ENCODE measurements around the gene ERCC6L2. TPM values are rescaled to one million over a fixed set of nuclear protein-coding genes. Genes with fewer than 3 reads are reported as not detected.
A peak's percentile ranks its signal among the peaks of the same experiment; 100 is the strongest.

ERCC6L2 gene
- total and polyA plus RNA-seq, 5 donors from 2014 or later, result 22.2 to 48.0 (median 38.8) TPM

- no peak for ATAC-seq (ENCODE audit: low read depth in 2 of 2)
- Histone ChIP-seq H3K4me1 (ENCODE audit: control insufficient read depth, insufficient read depth, low read length, poor library complexity, severe bottlenecking) (no peaks in the 10 kb centered on the region), H3K27me3 (ENCODE audit: control insufficient read depth, insufficient read depth, low read length) (no peaks in the 10 kb centered on the region), H3K36me3 (ENCODE audit: control insufficient read depth, insufficient read depth, low read length) (peaks cover 17% of the 10 kb centered on the region), H3K9me3 (ENCODE audit: control insufficient read depth in 2 of 2, low read length in 2 of 2) (no peaks in the 10 kb centered on the region), H3K4me3 (ENCODE audit: low read depth, low read length) (no peak overlapping the region), H3K27ac (ENCODE audit: insufficient read depth, low read length, poor library complexity, severe bottlenecking) (no peak overlapping the region)
- Mint-ChIP-seq H3K4me1 (peaks cover 0 to 6% (median 3%) of the 10 kb centered on the region in 4 donors), H3K27me3 (no peaks in the 10 kb centered on the region), H3K27ac (no peak overlapping the region), H3K36me3 (peaks cover 18% of the 10 kb centered on the region), H3K9me3 (peaks cover 0 to 3% (median 0%) of the 10 kb centered on the region in 7 donors), H3K4me3 (no peak overlapping the region)
- no peak for DNase-seq
Observed at GRCh38 chr9:95966306-95966705, 90.8 kb downstream of the ERCC6L2 start.

- no peaks in the 10 kb centered on the region for H3K27me3 Mint-ChIP-seq
- Histone ChIP-seq H3K36me3 (ENCODE audit: control insufficient read depth, insufficient read depth, low read length) (peaks cover 41% of the 10 kb centered on the region), H3K9me3 (ENCODE audit: control insufficient read depth in 2 of 2, low read length in 2 of 2) (no peaks in the 10 kb centered on the region), H3K27me3 (ENCODE audit: control insufficient read depth, insufficient read depth, low read length) (no peaks in the 10 kb centered on the region), H3K4me1 (ENCODE audit: control insufficient read depth, insufficient read depth, low read length, poor library complexity, severe bottlenecking) (no peaks in the 10 kb centered on the region), H3K4me3 (ENCODE audit: low read depth, low read length) (no peak overlapping the region), H3K27ac (ENCODE audit: insufficient read depth, low read length, poor library complexity, severe bottlenecking) (no peak overlapping the region)
- ATAC-seq (ENCODE audit: low read depth in 2 of 2) (no peak), DNase-seq (no peak)
- H3K4me1 Mint-ChIP-seq, result peaks cover 0 to 9% (median 4%) of the 10 kb centered on the region in 4 donors
- H3K9me3 Mint-ChIP-seq, result peaks cover 0 to 6% (median 0%) of the 10 kb centered on the region in 7 donors
- H3K27ac Mint-ChIP-seq, result no peak overlapping the region
- no peak overlapping the region for H3K4me3 Mint-ChIP-seq
- H3K36me3 Mint-ChIP-seq, result peaks cover 41% of the 10 kb centered on the region
Observed at GRCh38 chr9:95970317-95970716, 94.8 kb downstream of the ERCC6L2 start.

DNA sequence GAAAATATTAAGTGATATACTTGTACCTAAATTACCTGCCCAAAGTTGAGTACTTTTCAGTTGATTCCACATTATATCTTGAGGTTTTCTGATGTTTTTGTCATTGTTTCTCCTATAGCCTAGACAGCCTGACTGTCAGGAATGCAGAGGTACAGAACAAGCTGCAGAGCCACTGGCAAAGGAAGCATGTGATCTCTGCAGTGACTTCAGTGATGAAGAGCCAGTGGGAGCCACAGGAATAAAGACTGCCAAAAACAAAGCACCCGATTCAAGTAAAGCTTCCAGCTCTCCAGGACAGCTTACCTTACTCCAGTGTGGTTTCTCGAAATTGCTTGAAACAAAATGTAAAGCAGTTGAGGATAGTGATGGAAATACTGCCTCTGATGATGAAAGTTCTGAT, 96.3 kb downstream of the ERCC6L2 start:
- H3K9me3 ChIP-seq (ENCODE audit: control insufficient read depth in 2 of 2, low read length in 2 of 2), result no peaks in the 10 kb centered on the region
- ATAC-seq (ENCODE audit: low read depth in 2 of 2) (no peak), DNase-seq (no peak)
- H3K27me3 Mint-ChIP-seq, result no peaks in the 10 kb centered on the region
- H3K4me3 ChIP-seq (ENCODE audit: low read depth, low read length), result no peak overlapping the region
- H3K4me3 Mint-ChIP-seq, result no peak overlapping the region
- peaks cover 0 to 17% (median 4%) of the 10 kb centered on the region in 4 donors for H3K4me1 Mint-ChIP-seq
- H3K9me3 Mint-ChIP-seq, result peaks cover 0 to 6% (median 0%) of the 10 kb centered on the region in 7 donors
- no peaks in the 10 kb centered on the region for H3K4me1 ChIP-seq (ENCODE audit: control insufficient read depth, insufficient read depth, low read length, poor library complexity, severe bottlenecking)
- peaks cover 39% of the 10 kb centered on the region for H3K36me3 ChIP-seq (ENCODE audit: control insufficient read depth, insufficient read depth, low read length)
- no peak overlapping the region for H3K27ac ChIP-seq (ENCODE audit: insufficient read depth, low read length, poor library complexity, severe bottlenecking)
- no peaks in the 10 kb centered on the region for H3K27me3 ChIP-seq (ENCODE audit: control insufficient read depth, insufficient read depth, low read length)
- H3K27ac Mint-ChIP-seq, result no peak overlapping the region
- H3K36me3 Mint-ChIP-seq, result peaks cover 48% of the 10 kb centered on the region

GRCh38 chr9:95974389-95974788, 98.9 kb downstream of the ERCC6L2 start:
- no peak overlapping the region for H3K4me3 ChIP-seq (ENCODE audit: low read depth, low read length)
- no peaks in the 10 kb centered on the region for H3K4me1 ChIP-seq (ENCODE audit: control insufficient read depth, insufficient read depth, low read length, poor library complexity, severe bottlenecking)
- Mint-ChIP-seq H3K4me1 (peaks cover 0 to 12% (median 7%) of the 10 kb centered on the region in 4 donors), H3K27ac (no peak overlapping the region), H3K4me3 (no peak overlapping the region), H3K9me3 (peaks cover 0 to 6% (median 0%) of the 10 kb centered on the region in 7 donors), H3K36me3 (peaks cover 53% of the 10 kb centered on the region), H3K27me3 (no peaks in the 10 kb centered on the region)
- DNase-seq (peak in 1 of 3 donors; percentile 8), ATAC-seq (ENCODE audit: low read depth in 2 of 2) (no peak)
- H3K36me3 ChIP-seq (ENCODE audit: control insufficient read depth, insufficient read depth, low read length), result peaks cover 33% of the 10 kb centered on the region
- H3K27ac ChIP-seq (ENCODE audit: insufficient read depth, low read length, poor library complexity, severe bottlenecking), result no peak overlapping the region
- no peaks in the 10 kb centered on the region for H3K9me3 ChIP-seq (ENCODE audit: control insufficient read depth in 2 of 2, low read length in 2 of 2)
- H3K27me3 ChIP-seq (ENCODE audit: control insufficient read depth, insufficient read depth, low read length), result no peaks in the 10 kb centered on the region

- DNase-seq (no peak), ATAC-seq (ENCODE audit: low read depth in 2 of 2) (no peak)
- Mint-ChIP-seq H3K27ac (no peak overlapping the region), H3K4me1 (peaks cover 14 to 22% (median 19%) of the 10 kb centered on the region in 4 donors), H3K27me3 (no peaks in the 10 kb centered on the region), H3K36me3 (peaks cover 57% of the 10 kb centered on the region), H3K9me3 (peaks cover 0 to 5% (median 0%) of the 10 kb centered on the region in 7 donors), H3K4me3 (no peak overlapping the region)
- no peaks in the 10 kb centered on the region for H3K9me3 ChIP-seq (ENCODE audit: control insufficient read depth in 2 of 2, low read length in 2 of 2)
- peaks cover 21% of the 10 kb centered on the region for H3K36me3 ChIP-seq (ENCODE audit: control insufficient read depth, insufficient read depth, low read length)
- no peak overlapping the region for H3K4me3 ChIP-seq (ENCODE audit: low read depth, low read length)
- H3K27me3 ChIP-seq (ENCODE audit: control insufficient read depth, insufficient read depth, low read length), result no peaks in the 10 kb centered on the region
- H3K27ac ChIP-seq (ENCODE audit: insufficient read depth, low read length, poor library complexity, severe bottlenecking), result no peak overlapping the region
- peaks cover 12% of the 10 kb centered on the region for H3K4me1 ChIP-seq (ENCODE audit: control insufficient read depth, insufficient read depth, low read length, poor library complexity, severe bottlenecking)
Observed at GRCh38 chr9:95977371-95977770, 101.9 kb downstream of the ERCC6L2 start.

- no peak for DNase-seq
- no peak overlapping the region for H3K4me3 ChIP-seq (ENCODE audit: low read depth, low read length)
- H3K27me3 ChIP-seq (ENCODE audit: control insufficient read depth, insufficient read depth, low read length), result no peaks in the 10 kb centered on the region
- Mint-ChIP-seq H3K4me1 (peaks cover 14 to 23% (median 18%) of the 10 kb centered on the region in 4 donors), H3K36me3 (peaks cover 50% of the 10 kb centered on the region), H3K27me3 (no peaks in the 10 kb centered on the region), H3K4me3 (no peak overlapping the region), H3K9me3 (peaks cover 0 to 2% (median 0%) of the 10 kb centered on the region in 7 donors), H3K27ac (no peak overlapping the region)
- H3K9me3 ChIP-seq (ENCODE audit: control insufficient read depth in 2 of 2, low read length in 2 of 2), result no peaks in the 10 kb centered on the region
- no peak overlapping the region for H3K27ac ChIP-seq (ENCODE audit: insufficient read depth, low read length, poor library complexity, severe bottlenecking)
- H3K36me3 ChIP-seq (ENCODE audit: control insufficient read depth, insufficient read depth, low read length), result peaks cover 14% of the 10 kb centered on the region
- H3K4me1 ChIP-seq (ENCODE audit: control insufficient read depth, insufficient read depth, low read length, poor library complexity, severe bottlenecking), result peaks cover 13% of the 10 kb centered on the region
- no peak for ATAC-seq (ENCODE audit: low read depth in 2 of 2)
Observed at GRCh38 chr9:95978106-95978505, 102.6 kb downstream of the ERCC6L2 start.

- no peak overlapping the region for H3K27ac Mint-ChIP-seq
Observed at GRCh38 chr9:95979446-95979845, 104.0 kb downstream of the ERCC6L2 start.

More at GRCh38 chr9:95979446-95979845, 104.0 kb downstream of the ERCC6L2 start:
- Histone ChIP-seq H3K4me3 (ENCODE audit: low read depth, low read length) (no peak overlapping the region), H3K36me3 (ENCODE audit: control insufficient read depth, insufficient read depth, low read length) (peaks cover 10% of the 10 kb centered on the region), H3K27ac (ENCODE audit: insufficient read depth, low read length, poor library complexity, severe bottlenecking) (no peak overlapping the region), H3K9me3 (ENCODE audit: control insufficient read depth in 2 of 2, low read length in 2 of 2) (no peaks in the 10 kb centered on the region), H3K4me1 (ENCODE audit: control insufficient read depth, insufficient read depth, low read length, poor library complexity, severe bottlenecking) (peaks cover 13% of the 10 kb centered on the region), H3K27me3 (ENCODE audit: control insufficient read depth, insufficient read depth, low read length) (no peaks in the 10 kb centered on the region)
- Mint-ChIP-seq H3K4me1 (peaks cover 14 to 19% (median 18%) of the 10 kb centered on the region in 4 donors), H3K4me3 (no peak overlapping the region), H3K36me3 (peaks cover 43% of the 10 kb centered on the region), H3K9me3 (peaks cover 0 to 4% (median 0%) of the 10 kb centered on the region in 7 donors), H3K27me3 (no peaks in the 10 kb centered on the region)
- ATAC-seq (ENCODE audit: low read depth in 2 of 2), result no peak
- no peak for DNase-seq
